Measurements from ENCODE around the gene THBS4.
"Not testable (repeated sequence)": the region's sequence is repeated elsewhere in the genome, so short reads cannot be mapped to it uniquely, and the experiment has no call there.

Gene THBS4

DNA sequence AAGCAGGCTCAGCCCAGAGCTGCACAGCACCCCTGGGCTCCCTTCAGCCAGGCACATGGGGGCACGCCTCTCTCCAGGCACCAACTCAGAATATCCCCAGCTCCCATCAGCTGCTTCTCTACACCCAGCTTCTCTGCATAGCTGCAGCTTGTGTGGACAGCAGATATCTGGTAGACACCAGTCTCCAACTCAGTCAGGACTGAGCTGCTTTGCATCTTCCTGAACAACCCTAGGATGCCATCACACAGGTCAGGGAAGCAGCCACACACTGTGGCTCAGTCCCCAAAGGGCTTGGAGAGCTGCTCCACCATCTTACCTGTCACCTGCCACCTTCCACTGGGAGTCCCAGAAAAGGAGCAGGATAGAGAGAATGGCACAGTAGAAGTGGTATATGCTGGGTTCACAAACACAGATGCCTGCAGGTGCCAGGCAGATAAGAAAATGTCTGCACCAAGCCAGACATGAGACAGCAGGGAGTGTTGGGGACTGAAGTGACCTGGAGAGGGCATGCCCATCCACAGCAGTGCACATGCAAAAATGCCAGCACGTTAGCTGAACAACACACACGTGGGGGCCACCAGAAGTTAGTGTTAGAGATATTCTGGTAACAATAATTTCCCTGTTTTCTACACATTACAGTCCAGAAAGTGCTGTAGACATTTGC is 42.0 kb downstream of the THBS4 start:
- DNase-seq, result no peak

DNA sequence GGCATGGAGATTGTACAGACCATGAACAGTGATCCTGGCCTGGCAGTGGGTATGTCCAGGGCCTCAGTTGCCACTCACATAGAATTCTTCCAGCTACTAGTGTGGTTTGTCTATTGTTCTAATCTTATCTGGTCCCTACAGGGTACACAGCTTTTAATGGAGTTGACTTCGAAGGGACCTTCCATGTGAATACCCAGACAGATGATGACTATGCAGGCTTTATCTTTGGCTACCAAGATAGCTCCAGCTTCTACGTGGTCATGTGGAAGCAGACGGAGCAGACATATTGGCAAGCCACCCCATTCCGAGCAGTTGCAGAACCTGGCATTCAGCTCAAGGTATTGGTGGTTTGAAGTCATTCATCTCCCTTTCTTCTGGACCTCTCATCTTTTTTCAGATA is 43.8 kb downstream of the THBS4 start:
- DNase-seq, result no peak

DNA sequence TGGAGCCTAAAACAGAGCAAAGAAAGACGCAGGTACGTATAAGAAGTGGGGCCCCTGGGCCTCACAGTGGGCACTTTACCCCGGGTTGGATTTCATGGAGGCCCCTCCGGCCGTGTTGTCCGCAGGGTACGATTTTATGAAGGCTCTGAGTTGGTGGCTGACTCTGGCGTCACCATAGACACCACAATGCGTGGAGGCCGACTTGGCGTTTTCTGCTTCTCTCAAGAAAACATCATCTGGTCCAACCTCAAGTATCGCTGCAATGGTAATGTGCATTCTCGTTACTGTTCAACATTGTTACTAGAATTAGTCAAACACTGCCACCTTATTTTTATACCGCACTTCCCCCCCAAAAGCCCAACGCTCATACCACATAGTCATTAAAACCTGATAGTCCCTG is 47.1 kb downstream of the THBS4 start:
- no peak for DNase-seq

DNA sequence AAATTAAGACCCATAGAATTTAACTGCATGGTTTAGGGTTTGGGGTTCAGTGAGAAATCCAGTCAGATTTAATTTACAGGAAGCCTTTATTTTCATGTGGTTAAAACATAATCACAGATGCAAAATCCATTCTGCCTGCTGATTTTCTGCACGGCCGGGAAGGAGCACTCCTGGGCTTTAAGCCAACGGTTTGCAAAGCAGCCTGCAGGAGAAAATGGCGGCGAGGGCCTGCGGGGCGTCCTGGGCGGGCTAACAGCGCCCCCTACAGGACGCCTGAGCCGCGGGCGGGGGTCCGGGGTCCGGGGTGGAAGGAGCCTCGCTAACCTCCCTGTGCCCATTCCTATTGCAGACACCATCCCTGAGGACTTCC is 47.6 kb downstream of the THBS4 start:
- peak; percentile 15 for DNase-seq

DNA sequence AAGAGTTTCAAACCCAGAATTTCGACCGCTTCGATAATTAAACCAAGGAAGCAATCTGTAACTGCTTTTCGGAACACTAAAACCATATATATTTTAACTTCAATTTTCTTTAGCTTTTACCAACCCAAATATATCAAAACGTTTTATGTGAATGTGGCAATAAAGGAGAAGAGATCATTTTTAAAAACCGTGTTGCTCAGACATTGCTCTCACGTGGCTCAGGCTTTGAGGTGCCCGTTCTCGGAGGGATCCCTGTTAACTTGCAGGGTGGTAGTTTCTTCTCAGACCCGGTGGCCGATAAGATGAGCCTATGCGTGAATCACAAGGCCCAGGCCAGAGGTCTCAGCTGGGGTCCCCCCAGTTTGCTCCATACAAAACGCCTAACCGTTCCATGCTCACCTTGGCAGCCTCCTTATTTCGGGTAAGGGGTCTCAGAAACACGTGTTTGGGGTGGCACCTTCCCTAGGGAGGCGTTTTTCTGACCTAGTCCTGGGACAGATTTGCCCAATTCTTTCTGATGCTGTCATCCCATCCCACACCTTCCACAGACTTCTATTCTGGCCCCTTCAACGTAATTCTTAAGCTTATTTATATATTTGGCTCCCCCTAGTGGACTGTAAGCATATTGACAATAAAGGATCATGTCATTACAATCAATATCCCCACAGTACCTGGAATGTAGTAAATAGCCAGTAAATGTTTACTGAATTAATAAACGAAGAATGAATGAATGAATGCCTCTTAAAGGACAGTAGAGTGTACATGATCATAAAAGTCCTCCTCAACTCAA is 48.1 kb downstream of the THBS4 start:
- DNase-seq, result peak; percentile 4

DNA sequence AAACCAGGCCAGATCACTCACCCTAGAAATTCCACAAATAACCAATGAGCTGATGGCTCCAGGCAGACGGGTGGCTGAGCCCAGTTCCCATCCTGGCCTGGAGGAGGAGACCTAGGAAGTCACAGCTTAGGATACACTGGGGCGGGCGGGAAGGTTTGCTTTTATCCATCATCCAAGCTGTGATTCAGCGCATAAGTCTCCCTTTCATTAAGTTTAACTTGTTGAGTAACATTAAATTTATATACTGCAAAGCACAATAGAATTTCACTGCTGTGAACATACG is 55.7 kb downstream of the THBS4 start:
- no peak for DNase-seq

DNA sequence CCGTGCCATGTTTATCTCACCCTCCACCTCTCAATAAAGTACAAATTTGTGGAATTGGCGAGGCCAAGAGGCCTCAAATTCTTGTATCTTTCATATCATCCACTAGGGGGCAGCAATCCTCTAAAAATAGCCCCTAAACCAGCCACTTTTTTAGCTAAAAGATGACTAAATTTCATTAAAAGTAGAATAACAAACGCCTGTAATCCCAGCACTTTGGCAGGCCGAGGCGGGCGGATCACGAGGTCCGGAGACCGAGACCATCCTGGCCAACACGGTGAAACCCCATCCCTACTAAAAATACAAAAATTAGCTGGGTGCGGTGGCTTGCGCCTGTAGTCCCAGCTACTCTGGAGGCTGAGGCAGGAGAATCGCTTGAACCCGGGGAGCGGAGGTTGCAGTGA is 56.6 kb downstream of the THBS4 start:
- peak; percentile 8 for DNase-seq

DNA sequence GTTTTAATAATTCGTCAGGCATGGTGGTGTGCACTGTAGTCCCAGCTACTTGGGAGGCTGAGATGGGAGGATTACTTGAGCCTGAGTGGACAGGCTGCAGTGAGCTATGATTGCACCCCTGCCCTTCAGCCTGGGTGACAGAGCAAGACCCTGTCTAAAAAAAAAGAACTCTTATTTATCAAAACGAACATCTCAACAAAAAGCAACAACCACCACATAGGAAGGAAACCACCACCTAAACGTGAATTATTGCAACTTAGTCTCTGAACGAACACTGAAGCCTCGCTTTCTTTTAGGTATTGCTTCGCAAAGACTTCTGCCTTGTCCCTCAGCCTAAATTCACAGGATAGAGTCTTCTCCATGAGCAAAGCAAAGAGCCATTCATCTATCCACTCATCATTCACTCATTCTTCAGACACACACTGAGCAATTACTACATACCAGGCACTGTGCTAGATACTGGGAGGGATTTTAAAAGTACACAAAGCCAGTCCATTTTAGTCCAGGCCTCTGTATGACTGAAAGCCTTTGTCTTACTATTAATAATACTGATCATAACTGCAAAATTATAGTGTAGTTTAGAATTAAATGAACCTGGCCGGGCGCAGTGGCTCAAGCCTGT is 57.4 kb downstream of the THBS4 start:
- no peak for DNase-seq

DNA sequence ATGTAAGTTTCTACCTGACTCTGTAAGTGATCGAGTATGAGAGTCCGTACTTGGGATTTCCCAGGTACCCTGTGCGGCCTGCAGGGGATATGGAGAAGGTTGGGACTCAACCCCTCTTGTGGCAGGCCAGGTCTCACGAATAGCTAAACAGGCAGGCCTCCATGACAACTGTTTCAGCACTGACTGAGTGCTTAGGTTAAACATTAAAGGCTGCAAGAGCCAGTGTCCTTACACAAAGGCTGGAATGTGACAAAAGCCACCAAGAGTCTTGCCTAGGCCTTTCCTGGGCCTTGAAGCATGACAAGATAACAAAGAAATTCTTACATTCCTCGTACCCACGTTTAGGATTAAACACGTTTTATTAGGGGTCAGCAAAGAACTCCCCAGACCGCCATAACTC is 58.6 kb downstream of the THBS4 start:
- no peak for DNase-seq

DNA sequence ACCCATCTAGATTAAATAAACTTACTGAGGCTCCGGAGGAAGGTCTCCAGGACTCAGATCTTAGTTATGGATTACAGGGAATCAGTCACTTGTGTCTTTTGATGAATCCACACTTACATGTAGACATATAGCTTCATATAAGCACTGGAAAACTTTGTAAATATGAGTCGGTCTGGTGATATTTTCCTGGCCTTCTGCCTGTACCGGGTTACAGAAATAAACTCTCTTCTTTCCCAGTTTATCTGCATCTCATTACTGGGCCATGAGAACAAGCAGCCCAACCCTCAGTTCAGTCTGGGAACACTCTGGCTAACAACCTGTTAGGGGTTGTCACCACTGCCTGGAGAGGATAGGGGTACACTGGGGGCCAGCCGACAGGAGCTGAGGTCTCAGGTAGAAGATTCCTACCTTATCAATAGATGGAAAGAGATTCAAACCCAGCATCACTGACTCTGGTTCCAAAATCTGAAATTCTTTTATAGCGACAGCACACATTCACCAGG is 59.1 kb downstream of the THBS4 start:
- DNase-seq, result no peak

DNA sequence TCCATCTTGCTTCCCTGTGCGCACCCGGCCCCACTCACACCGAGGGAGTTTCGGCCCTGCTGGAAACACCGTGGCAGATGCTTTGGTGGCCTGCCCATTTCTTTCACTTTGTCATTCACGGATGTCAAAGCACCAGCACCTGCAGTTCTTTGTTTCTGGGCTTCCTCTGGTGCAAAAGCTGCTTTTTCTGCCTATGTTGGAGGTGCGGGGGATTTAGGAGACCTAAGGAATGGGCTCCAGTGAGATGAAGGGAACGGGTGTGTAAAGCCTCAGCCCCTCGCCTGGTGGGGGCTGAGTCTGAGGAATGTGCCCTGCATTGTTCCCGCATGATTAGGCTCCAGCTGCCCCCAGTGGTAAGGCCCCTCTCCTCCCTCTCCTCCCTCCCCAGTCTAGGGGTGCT is 62.3 kb downstream of the THBS4 start:
- DNase-seq, result no peak

DNA sequence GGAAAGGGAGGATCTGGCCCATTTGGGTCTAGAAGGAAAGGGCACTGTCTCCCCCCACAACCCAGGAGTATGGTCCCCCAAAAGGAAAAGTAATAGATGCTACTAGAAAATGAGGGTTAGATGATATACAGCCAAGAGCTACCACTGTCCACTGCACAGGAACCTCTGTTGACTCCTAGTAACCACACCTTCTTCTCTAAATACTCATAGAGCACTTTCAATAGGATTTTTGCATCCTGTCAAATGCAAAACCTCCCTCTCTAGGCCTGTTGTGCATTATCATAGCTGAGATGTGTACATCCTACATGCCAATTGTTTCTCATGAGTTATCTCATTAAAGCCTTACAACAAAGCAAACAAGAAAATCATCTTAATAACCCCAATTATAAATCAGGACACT is 66.8 kb downstream of the THBS4 start:
- no peak for DNase-seq

DNA sequence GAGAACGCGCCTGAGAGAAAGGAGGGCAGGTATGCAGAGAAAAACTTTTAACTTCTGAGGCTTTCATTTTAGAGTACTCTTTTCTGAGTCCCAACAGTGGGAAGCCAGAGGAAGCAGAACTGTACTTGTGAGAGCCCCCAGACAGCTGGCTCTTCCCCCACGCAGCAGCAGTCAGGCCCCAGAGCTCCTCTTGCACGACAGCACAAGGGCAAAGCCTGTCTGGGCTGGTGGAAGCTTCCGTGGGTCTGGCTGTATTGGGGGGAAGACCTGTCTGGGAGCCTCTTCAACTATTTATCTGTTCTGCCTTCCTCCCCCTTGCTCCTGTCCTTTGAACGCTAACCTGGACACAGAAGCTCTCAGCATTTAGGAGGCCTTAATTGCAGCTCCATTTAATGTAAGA is 68.2 kb downstream of the THBS4 start:
- DNase-seq, result no peak

DNA sequence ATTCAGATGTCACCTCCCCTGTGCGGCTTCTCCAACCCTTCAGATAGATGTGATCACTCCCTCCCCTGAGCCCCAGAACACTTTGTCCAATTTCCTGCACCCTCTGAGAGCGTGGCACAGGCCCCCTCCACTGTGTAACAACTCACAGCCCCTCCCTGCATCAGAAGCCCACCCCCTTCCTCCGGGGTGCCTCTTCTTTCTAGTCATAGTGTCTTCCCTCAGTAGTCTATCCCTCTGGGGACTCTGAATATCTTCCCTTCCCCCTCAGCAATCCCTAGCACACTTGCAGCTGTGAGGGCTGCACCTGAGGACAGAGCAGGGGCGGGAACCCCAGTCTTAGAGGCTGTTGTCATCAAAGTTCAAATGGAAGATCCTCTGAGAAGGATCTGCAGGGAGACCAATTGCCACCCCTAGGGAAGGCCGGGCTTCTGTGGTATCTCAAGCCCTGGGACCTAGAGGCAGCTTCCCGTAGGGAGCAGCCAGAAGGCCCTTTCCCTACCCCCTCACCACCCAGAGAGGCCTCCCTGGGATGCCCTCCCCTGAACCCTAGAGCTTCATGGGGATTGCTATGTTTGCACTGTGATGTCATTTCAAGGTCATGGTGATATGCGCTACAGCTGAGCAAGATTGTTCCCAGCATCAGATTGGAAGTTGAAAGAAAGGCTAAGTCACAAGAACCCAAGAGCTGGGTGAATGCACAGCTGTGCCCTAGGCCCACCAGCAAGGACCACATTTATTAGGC is 70.7 kb downstream of the THBS4 start:
- no peak for DNase-seq

DNA sequence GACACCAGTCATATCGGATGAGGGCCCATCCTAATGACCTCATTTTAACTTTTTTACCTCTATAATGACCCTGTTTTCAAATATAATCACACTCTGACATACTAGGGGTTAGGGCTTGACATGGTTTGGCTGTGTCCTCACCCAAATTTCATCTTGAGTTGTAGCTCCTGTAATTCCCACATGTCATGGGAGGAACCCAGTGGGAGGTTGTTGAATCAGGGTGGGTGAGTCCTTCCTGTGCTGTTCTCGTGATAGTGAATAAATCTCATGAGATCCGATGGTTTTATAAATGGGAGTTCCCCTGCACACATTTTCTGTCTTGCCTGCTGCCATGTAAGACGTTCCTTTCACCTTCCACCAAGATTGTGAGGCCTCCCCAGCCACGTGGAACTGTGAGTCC is 71.8 kb downstream of the THBS4 start:
- no peak for DNase-seq

DNA sequence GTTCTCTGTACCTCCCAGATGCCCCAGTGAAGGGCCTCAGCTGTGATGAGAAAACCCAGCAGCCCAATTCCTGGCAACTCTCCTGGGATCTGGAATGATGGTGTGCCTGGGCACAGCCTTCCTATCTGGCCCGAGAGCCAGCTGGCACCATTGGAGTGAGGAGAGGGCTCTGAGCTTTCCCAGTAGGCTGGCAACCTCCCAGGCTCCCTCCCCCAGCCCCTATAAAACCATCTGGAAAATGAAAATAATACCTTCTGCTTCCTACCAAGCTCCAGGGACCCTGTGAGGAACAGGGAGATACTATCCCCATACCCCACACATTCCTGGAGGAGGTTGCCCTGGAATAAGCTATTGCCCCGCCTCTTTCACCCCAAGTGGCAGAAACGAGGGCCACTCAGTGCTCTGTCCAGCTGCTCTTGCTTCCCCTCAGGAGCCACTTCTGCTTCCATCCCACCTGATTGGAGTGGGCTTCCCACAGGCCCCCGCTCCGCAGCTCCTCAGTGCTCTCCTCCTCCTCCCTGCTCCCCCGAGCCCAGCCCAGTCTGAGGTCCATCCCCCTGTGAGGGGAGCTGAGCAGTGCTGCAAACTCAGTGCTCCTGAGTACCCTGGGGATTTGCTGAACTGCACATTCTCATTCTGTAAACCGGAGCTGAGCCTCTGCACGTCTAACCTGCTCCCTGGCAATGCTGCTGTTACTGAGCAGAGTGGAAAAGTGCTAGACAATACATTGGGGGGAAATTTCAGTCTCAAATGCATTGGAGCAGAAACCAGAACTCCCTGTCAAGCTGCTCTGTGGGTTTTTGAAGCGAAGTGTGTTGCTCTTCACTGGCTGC is 74.7 kb downstream of the THBS4 start:
- no peak for DNase-seq

DNA sequence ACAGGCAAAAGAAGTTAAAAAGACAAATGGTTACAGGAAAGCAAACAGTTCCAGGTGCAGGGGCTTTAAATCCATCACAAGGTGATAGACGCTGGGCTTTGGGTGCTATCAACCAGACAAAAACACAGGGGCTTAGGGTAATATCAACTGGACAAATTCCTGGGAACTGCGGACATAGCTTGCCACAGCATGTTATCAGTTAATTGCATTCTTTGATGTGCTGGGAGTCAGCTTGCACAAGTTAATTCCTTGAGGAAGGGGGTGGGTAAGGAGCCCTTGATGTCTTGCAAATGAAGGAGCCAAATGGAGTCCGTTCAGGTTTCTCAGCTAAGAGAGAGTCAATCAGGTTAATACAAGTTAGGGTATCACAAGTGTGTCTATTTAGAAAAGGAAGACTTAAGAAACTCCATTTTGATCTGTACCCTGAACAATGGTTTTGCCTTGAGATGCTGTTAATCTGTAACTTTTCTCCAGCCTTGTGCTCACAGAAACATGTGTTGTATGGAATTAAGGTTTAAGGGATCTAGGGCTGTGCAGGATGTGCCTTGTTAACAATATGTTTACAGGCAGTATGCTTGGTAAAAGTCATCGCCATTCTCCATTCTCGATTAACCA is 76.3 kb downstream of the THBS4 start:
- DNase-seq, result not testable (repeated sequence)

DNA sequence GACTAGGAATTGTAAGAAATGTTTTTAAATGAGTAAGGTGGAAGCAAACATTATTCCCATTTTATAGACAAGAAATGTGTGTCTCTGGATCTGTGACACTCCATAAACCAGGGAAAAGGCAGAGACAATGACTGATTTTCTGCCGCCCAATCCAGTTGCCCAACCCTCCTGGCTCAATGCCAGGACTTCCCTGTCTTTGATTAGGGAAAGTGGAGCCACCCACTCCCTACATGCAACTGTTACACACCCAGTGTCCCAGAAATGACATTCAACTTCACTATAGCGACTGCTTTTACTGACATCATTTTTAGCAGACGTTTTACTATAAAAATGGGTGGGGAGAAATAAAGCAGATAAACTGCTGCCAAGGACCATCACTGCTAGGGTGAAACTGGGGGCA is 79.7 kb downstream of the THBS4 start:
- no peak for DNase-seq

DNA sequence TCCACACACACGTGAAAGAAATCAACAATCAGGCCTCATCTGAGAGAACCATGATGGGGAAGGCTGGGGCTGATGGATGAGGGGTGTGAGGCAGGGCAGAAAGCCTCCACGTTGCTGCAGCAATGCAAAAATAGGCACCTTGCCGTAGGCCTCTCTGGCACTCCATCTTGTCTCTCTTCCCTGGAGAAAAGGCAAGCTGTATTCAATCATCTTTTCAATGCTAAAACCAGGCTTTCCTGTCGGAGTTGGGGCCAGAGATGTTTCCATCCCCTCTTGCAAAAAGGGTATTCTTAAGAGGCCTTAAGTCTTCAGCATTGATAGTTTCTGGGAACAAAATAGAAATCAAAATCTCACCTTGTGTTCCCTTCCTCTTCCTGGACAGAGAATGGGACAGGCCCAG is 80.9 kb downstream of the THBS4 start:
- DNase-seq, result no peak

DNA sequence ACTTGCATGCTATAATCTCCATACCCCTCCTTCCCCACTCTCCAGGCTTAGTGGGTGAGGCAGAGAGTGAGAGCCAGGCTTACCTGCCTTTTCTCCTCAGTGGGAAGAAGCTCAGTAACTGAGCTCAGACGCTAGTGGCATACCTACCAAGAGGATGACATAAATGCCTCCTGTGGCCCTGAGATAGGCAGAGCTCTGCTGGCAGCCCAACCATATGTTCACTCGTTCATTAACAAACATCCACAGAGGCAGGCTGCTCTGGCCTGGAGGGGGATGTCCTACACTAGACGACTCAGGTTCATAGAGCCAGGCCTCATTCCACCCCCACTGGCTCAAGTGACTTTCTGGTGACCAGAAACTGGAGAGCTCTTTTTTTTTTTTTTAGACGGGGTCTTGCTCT is 81.3 kb downstream of the THBS4 start:
- no peak for DNase-seq

DNA sequence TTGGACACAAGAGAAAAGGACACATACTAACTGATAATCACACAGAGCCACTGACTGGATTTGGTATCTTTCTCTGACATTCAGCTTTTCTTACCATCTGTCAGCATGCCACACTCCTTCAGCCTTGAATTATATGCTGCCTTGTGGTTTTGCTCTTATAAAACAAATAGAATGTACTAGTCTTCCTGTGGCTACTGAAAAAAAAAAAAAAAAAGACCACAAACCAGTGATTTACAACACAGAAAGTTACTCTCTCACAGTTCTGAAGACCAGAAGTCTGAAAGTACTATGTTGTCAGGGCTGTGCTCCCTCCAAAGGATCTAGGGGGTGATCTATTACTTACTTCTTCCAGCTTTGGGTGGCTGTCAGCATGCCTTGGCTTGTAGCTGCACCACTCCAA is 82.3 kb downstream of the THBS4 start:
- DNase-seq, result no peak

DNA sequence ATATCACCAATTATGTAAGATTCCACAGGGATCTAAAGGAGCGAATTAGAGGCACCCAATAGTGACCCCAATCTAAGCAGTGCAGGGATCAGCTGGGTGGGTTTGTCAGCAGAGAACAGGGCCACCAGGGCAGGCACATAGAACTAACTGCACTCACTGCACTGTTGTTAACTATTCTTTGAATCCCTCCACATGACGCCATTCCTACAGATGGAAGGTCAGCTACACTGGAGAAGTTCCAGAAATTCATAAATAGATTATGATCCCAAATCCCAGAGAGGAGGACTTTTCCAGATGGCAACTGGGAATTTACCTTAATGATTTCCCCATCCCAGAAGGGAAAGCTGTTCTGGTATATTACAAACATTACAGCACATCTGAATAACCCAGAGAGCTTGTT is 84.2 kb downstream of the THBS4 start:
- no peak for DNase-seq
